ENCODE results near the gene GCGR.

GRCh38 chr17:81828656-81829055 is 24.7 kb downstream of the GCGR start:
- TF ChIP-seq CTCF (IDR thresholded peaks at IDR 0.05) (no peak), POLR2A (IDR thresholded peaks at IDR 0.05) (no peak)

All from uterus (tissue), 2 donors.